HG03521 (cell line): ENCODE results near the gene SIPA1L2.
"Not testable (repeated sequence)": the region's sequence is repeated elsewhere in the genome, so short reads cannot be mapped to it uniquely, and the experiment has no call there.

Experiments used
- ATAC-seq: cut with Tn5 transposase; IDR thresholded peaks from one replicate; pipeline ENCODE4 v1.9.1; 2021; ENCODE audit warnings: mild to moderate bottlenecking, moderate library complexity; ENCODE audit not compliant: unreplicated experiment

The SIPA1L2 gene

GRCh38 chr1:232620356-232620969, 9.5 kb downstream of the SIPA1L2 start:
- no peak for ATAC-seq

- no peak for ATAC-seq
These were observed 12.7 kb downstream of the SIPA1L2 start for GRCh38 chr1:232617237-232617636.

GRCh38 chr1:232615306-232615800, 14.6 kb downstream of the SIPA1L2 start:
- ATAC-seq = no peak

- no peak for ATAC-seq
These were observed 15.1 kb downstream of the SIPA1L2 start for GRCh38 chr1:232614811-232615210.

GRCh38 chr1:232613752-232614381, 16.1 kb downstream of the SIPA1L2 start:
- ATAC-seq = no peak

- ATAC-seq = not testable (repeated sequence)
These were observed 17.1 kb downstream of the SIPA1L2 start for GRCh38 chr1:232612836-232613235.

GRCh38 chr1:232611834-232612233, 18.1 kb downstream of the SIPA1L2 start:
- no peak for ATAC-seq

GRCh38 chr1:232610902-232611745, 18.8 kb downstream of the SIPA1L2 start:
- ATAC-seq = not testable (repeated sequence)

GRCh38 chr1:232610192-232610901, 19.6 kb downstream of the SIPA1L2 start:
- ATAC-seq = no peak

GRCh38 chr1:232608427-232608826, 21.5 kb downstream of the SIPA1L2 start:
- ATAC-seq = no peak

GRCh38 chr1:232602622-232603021, 27.3 kb downstream of the SIPA1L2 start:
- ATAC-seq = no peak

- ATAC-seq = peak; percentile 50
These were observed 29.3 kb downstream of the SIPA1L2 start for GRCh38 chr1:232600424-232601258.

- peak; percentile 37 for ATAC-seq
These were observed 30.5 kb downstream of the SIPA1L2 start for GRCh38 chr1:232599178-232600041.

GRCh38 chr1:232598837-232599177, 31.1 kb downstream of the SIPA1L2 start:
- ATAC-seq = no peak

GRCh38 chr1:232598133-232598532, 31.8 kb downstream of the SIPA1L2 start:
- ATAC-seq = no peak

GRCh38 chr1:232597721-232598120, 32.2 kb downstream of the SIPA1L2 start:
- ATAC-seq = peak; percentile 46

- ATAC-seq = no peak
These were observed 33.1 kb downstream of the SIPA1L2 start for GRCh38 chr1:232596666-232597303.

GRCh38 chr1:232594768-232595698, 34.9 kb downstream of the SIPA1L2 start:
- no peak for ATAC-seq
